Peyer's patch (tissue), 4 donors: ENCODE data around the gene ATP2B2. TPM values are rescaled to one million over a fixed set of nuclear protein-coding genes. Genes with fewer than 3 reads are reported as not detected.

Experiments
- DNase-seq, 3 donors: peaks; one replicate each; pipeline ENCODE4 v3.0.0-alpha.2; 2017 to 2019
- H3K27ac ChIP-seq, 4 donors: fragments of 200-600 bp; sonication (generic); one replicate each; pipeline ENCODE4 v1.5.1; 2016 to 2019
- H3K27me3 ChIP-seq, 2 donors: fragments of 200-600 bp; sonication (generic); one replicate each; pipeline ENCODE4 v1.5.1; 2019
- H3K36me3 ChIP-seq, 3 donors: fragments of 200-600 bp; sonication (generic); one replicate each; pipeline ENCODE4 v1.5.1; 2016 to 2019
- H3K4me1 ChIP-seq, 4 donors: fragments of 200-600 bp; sonication (generic); one replicate each; pipeline ENCODE4 v1.5.1; 2016 to 2019
- H3K4me3 ChIP-seq, 4 donors: fragments of 200-600 bp; sonication (generic); 1 replicate in 3 of 4; 2 replicates in 1 of 4; pipeline ENCODE4 v1.5.1; 2016 to 2019; ENCODE audit warnings: mild to moderate bottlenecking in 1 of 4
- H3K9me3 ChIP-seq, 4 donors: fragments of 200-600 bp; sonication (generic); one replicate each; pipeline ENCODE4 v1.5.1; 2016 to 2019; ENCODE audit warnings: mild to moderate bottlenecking in 1 of 4
- POLR2A ChIP-seq, 2 donors: fragments of 450-650 bp; IDR thresholded peaks; one replicate each; pipeline ENCODE4 v1.5.1; 2017; ENCODE audit warnings: antibody characterized with exemption in 2 of 2, mild to moderate bottlenecking in 2 of 2, moderate library complexity in 2 of 2
- total RNA-seq, 4 donors: library from RNA; depleted of rRNA; stranded (reverse); fragments of >200 nt; gene quantifications; one replicate each; pipeline ENCODE4 v1.1.0, GENCODE V29; 2016
- TF ChIP-seq, protein P1 (sequence below), 6 experiments: fragments of 450-650 bp in 4 of 6; fragments of 200-600 bp in 2 of 6; sonication (generic) in 1 of 6; IDR thresholded peaks; one replicate each; pipeline ENCODE4 v1.5.1; 2017 to 2019; ENCODE audit warnings: antibody characterized with exemption in 6 of 6, mild to moderate bottlenecking in 3 of 6, moderate library complexity in 1 of 6

ATP2B2 gene
- total RNA-seq, 4 donors from 2014 or later, result not detected

DNA sequence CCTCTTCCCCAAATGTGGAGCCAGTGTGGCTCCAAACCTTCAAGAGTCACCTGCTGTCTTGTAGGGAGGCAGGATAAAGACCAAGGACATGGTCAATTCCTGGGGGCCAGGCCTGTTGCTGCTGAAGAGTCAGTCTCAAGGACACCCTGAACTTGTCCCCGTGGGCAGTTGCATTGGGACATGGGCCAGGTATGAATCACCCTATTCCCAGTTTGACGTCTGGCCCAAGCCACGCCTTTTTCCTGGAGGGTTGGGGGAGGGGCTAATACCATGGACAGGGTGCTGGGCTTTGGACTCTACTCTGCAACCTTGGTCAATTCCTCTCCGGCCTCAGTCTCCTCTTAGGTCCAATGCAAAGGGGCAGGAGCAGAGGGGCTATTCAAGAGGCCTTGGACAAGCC lies 10.4 kb downstream of the ATP2B2 start:
- H3K4me3 ChIP-seq, result no peak overlapping the region

DNA sequence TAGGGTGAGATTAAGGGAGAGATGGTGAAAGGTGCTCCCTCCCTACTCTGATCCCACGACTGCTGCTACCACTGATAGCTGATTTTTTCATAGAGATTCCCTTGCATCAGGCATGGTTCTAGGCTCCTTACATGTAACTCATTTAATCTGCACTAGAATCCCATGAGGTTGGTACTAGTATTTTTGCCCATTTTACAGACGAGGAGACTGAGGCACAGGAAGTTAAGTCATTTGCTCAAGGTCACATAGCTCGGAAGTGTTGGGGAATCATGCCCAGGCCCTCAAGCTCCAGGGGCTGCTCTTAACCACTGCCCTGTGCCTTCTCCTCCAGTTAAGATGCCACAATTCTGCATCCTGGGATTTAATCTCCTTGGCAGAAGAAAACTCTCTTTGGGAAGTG lies 11.2 kb downstream of the ATP2B2 start:
- H3K4me1 ChIP-seq, result no peaks in the 10 kb centered on the region
- H3K27ac ChIP-seq, result no peak overlapping the region
- TF ChIP-seq, protein P1, sequence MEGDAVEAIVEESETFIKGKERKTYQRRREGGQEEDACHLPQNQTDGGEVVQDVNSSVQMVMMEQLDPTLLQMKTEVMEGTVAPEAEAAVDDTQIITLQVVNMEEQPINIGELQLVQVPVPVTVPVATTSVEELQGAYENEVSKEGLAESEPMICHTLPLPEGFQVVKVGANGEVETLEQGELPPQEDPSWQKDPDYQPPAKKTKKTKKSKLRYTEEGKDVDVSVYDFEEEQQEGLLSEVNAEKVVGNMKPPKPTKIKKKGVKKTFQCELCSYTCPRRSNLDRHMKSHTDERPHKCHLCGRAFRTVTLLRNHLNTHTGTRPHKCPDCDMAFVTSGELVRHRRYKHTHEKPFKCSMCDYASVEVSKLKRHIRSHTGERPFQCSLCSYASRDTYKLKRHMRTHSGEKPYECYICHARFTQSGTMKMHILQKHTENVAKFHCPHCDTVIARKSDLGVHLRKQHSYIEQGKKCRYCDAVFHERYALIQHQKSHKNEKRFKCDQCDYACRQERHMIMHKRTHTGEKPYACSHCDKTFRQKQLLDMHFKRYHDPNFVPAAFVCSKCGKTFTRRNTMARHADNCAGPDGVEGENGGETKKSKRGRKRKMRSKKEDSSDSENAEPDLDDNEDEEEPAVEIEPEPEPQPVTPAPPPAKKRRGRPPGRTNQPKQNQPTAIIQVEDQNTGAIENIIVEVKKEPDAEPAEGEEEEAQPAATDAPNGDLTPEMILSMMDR (IDR thresholded peaks at IDR 0.05), result no peak
- no peak for TF ChIP-seq POLR2A (IDR thresholded peaks at IDR 0.05)
- no peaks in the 10 kb centered on the region for H3K9me3 ChIP-seq
- no peaks in the 10 kb centered on the region for H3K27me3 ChIP-seq
- no peak for DNase-seq
- H3K36me3 ChIP-seq, result no peaks in the 10 kb centered on the region
- H3K4me3 ChIP-seq, result no peak overlapping the region

More for the DNA sequence above, 10.4 kb downstream of the ATP2B2 start:
- DNase-seq, result no peak
- H3K4me1 ChIP-seq, result no peaks in the 10 kb centered on the region
- H3K36me3 ChIP-seq, result no peaks in the 10 kb centered on the region
- TF ChIP-seq, protein P1 (IDR thresholded peaks at IDR 0.05), result no peak
- no peak for TF ChIP-seq POLR2A (IDR thresholded peaks at IDR 0.05)
- no peak overlapping the region for H3K27ac ChIP-seq
- no peaks in the 10 kb centered on the region for H3K9me3 ChIP-seq
- H3K27me3 ChIP-seq, result no peaks in the 10 kb centered on the region

- Histone ChIP-seq H3K9me3 (no peaks in the 10 kb centered on the region), H3K27me3 (no peaks in the 10 kb centered on the region), H3K4me3 (no peak overlapping the region), H3K4me1 (no peaks in the 10 kb centered on the region), H3K27ac (no peak overlapping the region), H3K36me3 (no peaks in the 10 kb centered on the region)
- TF ChIP-seq, protein P1 (IDR thresholded peaks at IDR 0.05), result no peak
- no peak for TF ChIP-seq POLR2A (IDR thresholded peaks at IDR 0.05)
- DNase-seq, result no peak
Measured at GRCh38 chr3:10493202-10493589, 12.2 kb downstream of the ATP2B2 start.

DNA sequence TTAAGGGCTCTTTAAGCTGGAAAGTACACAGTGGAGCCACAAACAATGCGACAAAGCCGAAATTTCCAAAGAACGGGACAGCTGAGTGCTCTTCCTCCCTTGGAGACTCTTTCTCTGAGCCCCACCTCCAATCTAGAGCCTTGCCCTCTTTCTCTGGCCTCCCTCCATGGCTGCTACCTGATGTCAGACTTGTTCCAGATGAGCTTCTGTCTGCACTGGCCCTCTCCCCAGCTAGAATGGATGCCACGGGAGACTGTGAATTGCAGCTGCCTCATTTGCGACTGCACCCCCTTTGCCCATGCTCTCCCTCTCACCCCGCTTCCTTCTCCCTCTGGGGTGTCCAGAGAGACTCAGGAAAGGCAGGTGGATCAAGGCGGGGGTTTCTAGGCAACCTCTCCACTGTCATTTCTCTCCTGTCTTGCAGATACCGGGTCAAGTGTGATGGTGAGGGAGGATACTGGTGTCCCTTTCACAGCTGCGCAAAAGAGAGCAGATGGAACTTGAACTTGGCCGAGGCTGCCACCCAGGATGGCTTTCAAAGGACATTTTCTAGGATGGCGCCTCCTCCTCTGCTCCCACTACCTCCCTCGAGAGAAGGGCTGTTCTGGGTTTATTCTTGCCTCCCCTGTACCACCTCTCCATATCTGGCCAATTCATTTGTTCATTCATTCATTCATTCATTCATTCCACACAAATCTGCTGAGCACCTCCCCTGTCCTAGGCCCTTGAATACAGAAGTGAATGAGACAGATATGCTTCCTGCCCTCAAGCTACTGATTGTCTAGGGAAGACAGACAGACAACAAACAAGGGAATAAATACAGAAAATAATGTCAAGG lies 12.8 kb downstream of the ATP2B2 start:
- no peaks in the 10 kb centered on the region for H3K9me3 ChIP-seq
- DNase-seq, result no peak
- H3K27ac ChIP-seq, result no peak overlapping the region
- H3K4me3 ChIP-seq, result no peak overlapping the region
- TF ChIP-seq, protein P1 (IDR thresholded peaks at IDR 0.05), result no peak
- no peaks in the 10 kb centered on the region for H3K36me3 ChIP-seq
- H3K4me1 ChIP-seq, result no peaks in the 10 kb centered on the region
- no peaks in the 10 kb centered on the region for H3K27me3 ChIP-seq

DNA sequence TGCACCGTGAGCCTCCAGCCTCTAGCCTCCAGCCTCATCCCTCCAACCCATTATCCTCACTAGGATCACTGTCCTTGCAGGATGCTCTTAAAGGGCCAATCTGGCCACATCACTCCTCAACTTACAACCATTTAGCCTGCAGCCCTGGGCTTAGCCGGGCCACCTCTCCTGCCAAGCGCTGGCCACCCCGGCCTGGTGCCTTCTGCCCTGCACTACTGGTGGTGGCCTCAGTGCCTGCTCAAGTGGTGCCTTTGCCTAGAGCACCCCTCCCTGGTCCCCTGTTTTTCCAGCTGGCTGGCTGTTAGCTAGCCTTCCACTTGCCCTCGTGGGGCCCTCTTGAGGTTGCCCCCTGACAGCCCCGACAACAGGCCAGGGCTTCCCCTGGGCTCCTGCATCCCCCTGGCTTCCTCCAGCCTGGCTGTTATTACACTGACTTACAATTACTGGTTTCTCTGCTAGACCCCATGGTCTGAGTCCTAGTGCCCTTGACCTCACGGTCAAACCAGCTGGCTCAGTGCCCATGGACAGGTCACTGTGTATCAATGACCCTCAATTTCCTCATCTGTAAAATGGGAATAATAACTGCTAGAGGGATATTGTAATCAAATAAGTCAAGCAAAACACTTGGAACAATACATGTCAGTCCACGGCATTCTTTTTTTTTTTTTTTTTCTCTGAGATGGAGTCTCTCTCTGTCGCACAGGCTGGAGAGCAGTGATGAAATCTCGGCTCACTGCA lies 15.5 kb downstream of the ATP2B2 start:
- no peak for DNase-seq
- H3K27me3 ChIP-seq, result no peaks in the 10 kb centered on the region
- no peaks in the 10 kb centered on the region for H3K4me1 ChIP-seq
- TF ChIP-seq, protein P1 (IDR thresholded peaks at IDR 0.05), result no peak
- TF ChIP-seq POLR2A (IDR thresholded peaks at IDR 0.05), result no peak
- no peak overlapping the region for H3K27ac ChIP-seq
- H3K36me3 ChIP-seq, result no peaks in the 10 kb centered on the region
- no peak overlapping the region for H3K4me3 ChIP-seq
- no peaks in the 10 kb centered on the region for H3K9me3 ChIP-seq
